HepG2 (cell line): Measurements from ENCODE around the gene GPR156.

Experiments
- ADNP ChIP-seq: sonication (generic); formaldehyde crosslinking; IDR thresholded peaks from 2 replicates; pipeline ENCODE4 v1.4.0; 2020; ENCODE audit warnings: missing genetic modification reagents
- RERE ChIP-seq: IDR thresholded peaks from 2 replicates; pipeline ENCODE4 v1.6.1; 2016; ENCODE audit warnings: low read depth, missing genetic modification reagents, missing compliant biosample characterization
- REST ChIP-seq, 2 experiments: IDR thresholded peaks; 2 replicates each; pipeline ENCODE4 v1.6.1; 2011 to 2012; ENCODE audit warnings: low read length in 2 of 2, borderline replicate concordance in 1 of 2, low read depth in 1 of 2, mild to moderate bottlenecking in 1 of 2, moderate library complexity in 1 of 2
- THRA ChIP-seq: sonication (generic); formaldehyde crosslinking; IDR thresholded peaks from 2 replicates; pipeline ENCODE4 v1.4.0; 2020; ENCODE audit warnings: missing genetic modification reagents, borderline replicate concordance

- TF ChIP-seq REST (IDR thresholded peaks at IDR 0.05; ENCODE audit: borderline replicate concordance in 1 of 2, low read depth in 1 of 2, low read length in 2 of 2): no peak
- no peak for TF ChIP-seq THRA (CRISPR knock-in tag)
- TF ChIP-seq RERE (CRISPR knock-in tag): no peak
- no peak for TF ChIP-seq ADNP
Observed at GRCh38 chr3:120214176-120214575, 70.8 kb downstream of the GPR156 start.
